Loucy (cell line): ENCODE results near the gene NME4.

ENCODE experiments used
- H2AFZ ChIP-seq: fragments of 200-600 bp; sonication (generic); 2 replicates; pipeline ENCODE4 v1.6.0; 2016; ENCODE audit warnings: antibody characterized with exemption, mild to moderate bottlenecking, low read length, moderate library complexity
- H3F3A ChIP-seq: fragments of 200-600 bp; 2 replicates; pipeline ENCODE4 v1.6.0; 2016; ENCODE audit warnings: antibody characterized with exemption, low read depth, mild to moderate bottlenecking
- H3K27me3 ChIP-seq: fragments of 200-600 bp; sonication (generic); 2 replicates; pipeline ENCODE4 v1.6.1; 2014; ENCODE audit warnings: low read length, mild to moderate bottlenecking; ENCODE audit not compliant: insufficient read depth, poor library complexity, severe bottlenecking
- H3K36me3 ChIP-seq: fragments of 200-600 bp; sonication (generic); 2 replicates; pipeline ENCODE4 v1.6.1; 2016; ENCODE audit warnings: low read length; ENCODE audit not compliant: insufficient read depth
- H3K4me1 ChIP-seq: fragments of 200-600 bp; sonication (generic); 2 replicates; pipeline ENCODE4 v1.5.1; 2014; ENCODE audit warnings: low read length, mild to moderate bottlenecking; ENCODE audit not compliant: insufficient read depth, poor library complexity, severe bottlenecking
- H3K4me2 ChIP-seq: fragments of 200-600 bp; sonication (generic); 2 replicates; pipeline ENCODE4 v1.6.0; 2014; ENCODE audit warnings: antibody characterized with exemption, low read length, low read depth, mild to moderate bottlenecking; ENCODE audit not compliant: poor library complexity, severe bottlenecking
- H3K4me3 ChIP-seq: fragments of 200-600 bp; sonication (generic); 2 replicates; pipeline ENCODE4 v1.5.1; 2014; ENCODE audit warnings: low read length, mild to moderate bottlenecking, mixed read lengths; ENCODE audit not compliant: poor library complexity, severe bottlenecking
- H3K79me2 ChIP-seq: fragments of 200-600 bp; sonication (generic); 2 replicates; pipeline ENCODE4 v1.6.1; 2014; ENCODE audit warnings: low read length; ENCODE audit not compliant: insufficient read depth
- H3K9ac ChIP-seq: fragments of 200-600 bp; sonication (generic); 2 replicates; pipeline ENCODE4 v1.6.0; 2014; ENCODE audit warnings: mild to moderate bottlenecking, low read depth, low read length, moderate library complexity; ENCODE audit not compliant: poor library complexity, severe bottlenecking
- H3K9me2 ChIP-seq: fragments of 200-600 bp; sonication (generic); replicated peaks from 2 replicates; pipeline ENCODE4 v1.6.1; 2016; ENCODE audit warnings: low read depth, low read length, mixed read lengths
- H3K9me3 ChIP-seq: fragments of 200-600 bp; sonication (generic); 2 replicates; pipeline ENCODE4 v1.6.1; 2014; ENCODE audit warnings: mild to moderate bottlenecking, antibody characterized with exemption, low read length, low read depth; ENCODE audit not compliant: insufficient read depth
- H4K20me1 ChIP-seq: fragments of 200-600 bp; sonication (generic); 2 replicates; pipeline ENCODE4 v1.6.0; 2014; ENCODE audit warnings: antibody characterized with exemption, low read length, mild to moderate bottlenecking; ENCODE audit not compliant: insufficient read depth, poor library complexity, severe bottlenecking
- EZH2phosphoT487 ChIP-seq: fragments of 200-600 bp; IDR thresholded peaks from 2 replicates; pipeline ENCODE4 v1.6.1; 2018; ENCODE audit warnings: antibody characterized with exemption, mild to moderate bottlenecking, moderate library complexity, borderline replicate concordance
- TF ChIP-seq, protein P1 (sequence below): fragments of 200-600 bp; sonication (generic); conservative IDR thresholded peaks from 2 replicates; pipeline ENCODE4 v1.5.1; 2014; ENCODE audit warnings: mild to moderate bottlenecking, antibody characterized with exemption, low read length

NME4 gene

DNA sequence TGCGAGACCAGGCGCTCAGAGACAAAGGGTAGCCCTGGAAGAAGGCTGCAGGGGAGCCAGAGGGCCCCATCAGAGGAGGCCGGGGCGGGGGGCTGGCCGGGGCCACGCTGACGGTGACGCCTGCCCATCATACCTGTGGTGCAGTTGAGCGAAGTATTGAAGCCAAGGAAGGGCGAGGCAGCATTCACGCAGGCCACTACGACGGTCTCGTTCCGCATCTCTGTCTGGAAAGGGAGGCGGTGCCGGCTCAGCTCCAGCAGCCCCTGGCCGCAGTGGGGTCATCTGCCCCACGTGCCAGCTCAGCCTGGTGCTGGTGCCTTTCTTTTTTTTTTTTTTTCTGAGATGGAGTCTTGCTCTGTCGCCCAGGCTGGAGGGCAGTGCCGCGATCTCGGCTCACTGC is 21.8 kb upstream of the NME4 start:
- H4K20me1 ChIP-seq = no peaks in the 10 kb centered on the region
- no peak overlapping the region for H3K4me3 ChIP-seq
- H3K9ac ChIP-seq = no peak overlapping the region
- H3K9me3 ChIP-seq = no peaks in the 10 kb centered on the region
- peaks cover 7% of the 10 kb centered on the region for H3K4me1 ChIP-seq
- H3F3A ChIP-seq = no peaks in the 10 kb centered on the region
- no peaks in the 10 kb centered on the region for H3K27me3 ChIP-seq
- peaks cover 10% of the 10 kb centered on the region; the same call in 1 of the 2 replicates for H3K79me2 ChIP-seq
- no peak for TF ChIP-seq EZH2phosphoT487
- TF ChIP-seq, protein P1, sequence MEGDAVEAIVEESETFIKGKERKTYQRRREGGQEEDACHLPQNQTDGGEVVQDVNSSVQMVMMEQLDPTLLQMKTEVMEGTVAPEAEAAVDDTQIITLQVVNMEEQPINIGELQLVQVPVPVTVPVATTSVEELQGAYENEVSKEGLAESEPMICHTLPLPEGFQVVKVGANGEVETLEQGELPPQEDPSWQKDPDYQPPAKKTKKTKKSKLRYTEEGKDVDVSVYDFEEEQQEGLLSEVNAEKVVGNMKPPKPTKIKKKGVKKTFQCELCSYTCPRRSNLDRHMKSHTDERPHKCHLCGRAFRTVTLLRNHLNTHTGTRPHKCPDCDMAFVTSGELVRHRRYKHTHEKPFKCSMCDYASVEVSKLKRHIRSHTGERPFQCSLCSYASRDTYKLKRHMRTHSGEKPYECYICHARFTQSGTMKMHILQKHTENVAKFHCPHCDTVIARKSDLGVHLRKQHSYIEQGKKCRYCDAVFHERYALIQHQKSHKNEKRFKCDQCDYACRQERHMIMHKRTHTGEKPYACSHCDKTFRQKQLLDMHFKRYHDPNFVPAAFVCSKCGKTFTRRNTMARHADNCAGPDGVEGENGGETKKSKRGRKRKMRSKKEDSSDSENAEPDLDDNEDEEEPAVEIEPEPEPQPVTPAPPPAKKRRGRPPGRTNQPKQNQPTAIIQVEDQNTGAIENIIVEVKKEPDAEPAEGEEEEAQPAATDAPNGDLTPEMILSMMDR = no peak
- no peaks in the 10 kb centered on the region for H3K36me3 ChIP-seq
- H3K4me2 ChIP-seq = no peak overlapping the region
- H3K9me2 ChIP-seq = no peaks in the 10 kb centered on the region
- no peak overlapping the region for H2AFZ ChIP-seq

DNA sequence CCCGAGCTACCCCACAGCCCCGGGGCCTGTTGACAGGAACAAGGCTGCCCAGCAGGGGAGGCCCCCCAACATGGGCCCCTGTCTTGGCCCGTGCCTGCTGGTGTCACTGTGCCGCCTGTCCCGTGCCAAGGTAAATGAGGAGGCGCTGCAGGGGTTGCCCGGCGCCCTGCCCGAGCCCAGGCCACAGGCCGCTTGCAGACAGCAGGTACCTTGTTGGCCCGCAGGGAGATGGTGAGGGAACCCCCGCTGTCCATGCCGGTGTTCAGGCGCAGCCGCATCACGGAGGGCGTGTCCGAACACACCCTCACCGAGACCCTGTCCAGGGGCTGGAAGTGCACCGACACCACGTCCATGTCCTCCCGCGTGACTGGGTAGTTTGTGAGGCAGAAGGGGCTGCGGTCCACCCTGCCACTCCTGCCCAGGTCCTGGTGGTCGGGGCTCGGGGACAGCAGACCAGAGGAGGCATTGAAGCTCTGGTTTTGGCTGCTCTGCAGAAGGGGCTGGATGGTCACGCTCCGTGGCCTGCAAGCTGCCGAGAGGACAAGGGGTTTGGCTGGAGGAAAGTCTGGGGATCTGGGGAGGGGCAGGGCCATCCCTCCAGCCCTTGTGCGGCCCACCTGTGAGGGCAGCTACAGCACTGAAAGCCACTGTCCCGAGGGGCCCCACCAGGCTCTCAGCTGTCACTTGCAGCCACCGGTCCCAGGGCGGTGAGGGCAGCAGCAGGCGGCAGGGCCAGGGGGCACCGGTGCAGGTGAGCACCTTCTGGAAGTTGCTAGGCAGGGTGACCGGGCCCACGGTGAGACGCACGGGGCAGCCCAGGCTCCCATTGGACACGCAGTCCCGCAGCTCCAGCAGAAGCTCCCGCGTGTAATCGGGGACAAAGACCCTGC is 20.8 kb upstream of the NME4 start:
- no peaks in the 10 kb centered on the region for H3F3A ChIP-seq
- no peak overlapping the region for H3K4me3 ChIP-seq
- H3K4me1 ChIP-seq = peaks cover 11% of the 10 kb centered on the region
- H3K79me2 ChIP-seq = peaks cover 19% of the 10 kb centered on the region
- no peaks in the 10 kb centered on the region for H3K27me3 ChIP-seq
- H3K36me3 ChIP-seq = no peaks in the 10 kb centered on the region
- H2AFZ ChIP-seq = no peak overlapping the region
- TF ChIP-seq, protein P1 = no peak
- TF ChIP-seq EZH2phosphoT487 = no peak
- H3K9me3 ChIP-seq = no peaks in the 10 kb centered on the region
- no peak overlapping the region for H3K9ac ChIP-seq
- no peaks in the 10 kb centered on the region for H3K9me2 ChIP-seq
- no peak overlapping the region for H3K4me2 ChIP-seq
- no peaks in the 10 kb centered on the region for H4K20me1 ChIP-seq

DNA sequence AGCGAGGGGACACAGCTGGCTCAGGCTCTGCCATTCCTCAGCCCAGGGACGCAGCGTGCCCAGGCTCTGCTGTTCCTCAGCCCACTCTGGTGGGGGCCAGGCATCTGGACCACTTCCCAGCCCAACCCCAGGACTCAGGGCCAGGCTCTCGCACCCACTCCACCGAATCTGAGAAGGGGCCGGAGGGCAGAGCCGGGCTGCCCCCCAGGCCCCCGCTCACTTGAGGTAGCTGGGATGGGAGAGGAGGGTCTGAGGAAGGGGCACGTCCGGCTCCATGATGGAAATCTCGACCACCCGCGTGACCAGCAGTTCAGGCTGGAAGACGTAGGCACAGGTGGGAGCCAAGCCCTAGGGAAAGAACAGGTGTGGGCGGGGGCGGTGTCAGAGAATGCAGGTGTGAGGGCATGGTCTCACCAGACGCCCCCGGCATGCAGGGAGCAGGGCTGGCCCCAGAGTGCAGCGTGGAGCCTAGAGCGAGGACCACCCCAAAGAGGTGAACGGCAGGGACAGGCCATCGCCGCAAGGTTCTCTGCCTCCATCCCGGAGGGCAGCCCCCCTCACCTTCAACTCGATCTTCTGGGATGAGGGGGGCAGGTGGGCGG is 20.1 kb upstream of the NME4 start:
- no peak for TF ChIP-seq EZH2phosphoT487
- TF ChIP-seq, protein P1 = no peak
- no peaks in the 10 kb centered on the region for H4K20me1 ChIP-seq
- peaks cover 21% of the 10 kb centered on the region for H3K79me2 ChIP-seq
- no peaks in the 10 kb centered on the region for H3F3A ChIP-seq
- H3K9ac ChIP-seq = no peak overlapping the region
- H3K36me3 ChIP-seq = no peaks in the 10 kb centered on the region
- no peaks in the 10 kb centered on the region for H3K27me3 ChIP-seq
- no peak overlapping the region for H2AFZ ChIP-seq
- H3K9me2 ChIP-seq = no peaks in the 10 kb centered on the region
- H3K4me1 ChIP-seq = peaks cover 11% of the 10 kb centered on the region
- H3K4me3 ChIP-seq = no peak overlapping the region
- H3K9me3 ChIP-seq = no peaks in the 10 kb centered on the region
- H3K4me2 ChIP-seq = no peak overlapping the region
